HFF-Myc (cell line): ENCODE measurements around the gene TRIP6.
A peak's percentile ranks its signal among the peaks of the same experiment; 100 is the strongest.

Source experiments
- DNase-seq: peaks from one replicate; pipeline ENCODE4 v3.0.0-alpha.2; 2011; ENCODE audit warnings: low read depth; ENCODE audit errors: extremely low read depth
- H3K4me3 ChIP-seq: replicated peaks from 2 replicates; pipeline ENCODE4 v1.5.1; 2011; ENCODE audit warnings: low read depth, mild to moderate bottlenecking, control low read depth, low read length
- CTCF ChIP-seq: IDR thresholded peaks from 2 replicates; pipeline ENCODE4 v1.5.1; 2012; ENCODE audit warnings: mild to moderate bottlenecking, low read depth, low read length, control low read depth; ENCODE audit errors: missing control alignments

Gene TRIP6

GRCh38 chr7:100829150-100829716 lies 38.0 kb upstream of the TRIP6 start:
- no peak for TF ChIP-seq CTCF
- DNase-seq = no peak
- H3K4me3 ChIP-seq = no peak overlapping the region

GRCh38 chr7:100830396-100830795 lies 36.8 kb upstream of the TRIP6 start:
- no peak for DNase-seq
- TF ChIP-seq CTCF = no peak
- H3K4me3 ChIP-seq = no peak overlapping the region

GRCh38 chr7:100832281-100832633 lies 34.9 kb upstream of the TRIP6 start:
- TF ChIP-seq CTCF = no peak
- no peak overlapping the region for H3K4me3 ChIP-seq
- DNase-seq = no peak

GRCh38 chr7:100835903-100836811 lies 31.0 kb upstream of the TRIP6 start:
- no peak for DNase-seq
- no peak overlapping the region for H3K4me3 ChIP-seq

GRCh38 chr7:100836812-100837098 lies 30.4 kb upstream of the TRIP6 start:
- no peak for TF ChIP-seq CTCF
- no peak for DNase-seq
- peak overlapping the region; percentile 21; the same call in 1 of the 2 replicates for H3K4me3 ChIP-seq

More at GRCh38 chr7:100835903-100836811, 31.0 kb upstream of the TRIP6 start:
- TF ChIP-seq CTCF = no peak

- peak overlapping the region; percentile 21; the same call in 1 of the 2 replicates for H3K4me3 ChIP-seq
- no peak for TF ChIP-seq CTCF
- DNase-seq = peak; percentile 72
Measured at GRCh38 chr7:100837099-100837836, 29.9 kb upstream of the TRIP6 start.
